GM12865 (cell line): ENCODE measurements around the gene PEPD.

ENCODE experiments used
- DNase-seq: peaks from one replicate; pipeline ENCODE4 v3.0.0; 2010; ENCODE audit warnings: low read depth
- H3K4me3 ChIP-seq: 2 replicates; pipeline ENCODE4 v1.5.1; 2011; ENCODE audit warnings: mild to moderate bottlenecking, low read depth, low read length, control low read depth
- TF ChIP-seq, protein P1 (sequence below): IDR thresholded peaks from 2 replicates; pipeline ENCODE4 v1.5.1; 2011; ENCODE audit warnings: low read length, control low read depth, low read depth, inconsistent platforms; ENCODE audit not compliant: insufficient read depth; ENCODE audit errors: missing control alignments

The PEPD gene

DNA sequence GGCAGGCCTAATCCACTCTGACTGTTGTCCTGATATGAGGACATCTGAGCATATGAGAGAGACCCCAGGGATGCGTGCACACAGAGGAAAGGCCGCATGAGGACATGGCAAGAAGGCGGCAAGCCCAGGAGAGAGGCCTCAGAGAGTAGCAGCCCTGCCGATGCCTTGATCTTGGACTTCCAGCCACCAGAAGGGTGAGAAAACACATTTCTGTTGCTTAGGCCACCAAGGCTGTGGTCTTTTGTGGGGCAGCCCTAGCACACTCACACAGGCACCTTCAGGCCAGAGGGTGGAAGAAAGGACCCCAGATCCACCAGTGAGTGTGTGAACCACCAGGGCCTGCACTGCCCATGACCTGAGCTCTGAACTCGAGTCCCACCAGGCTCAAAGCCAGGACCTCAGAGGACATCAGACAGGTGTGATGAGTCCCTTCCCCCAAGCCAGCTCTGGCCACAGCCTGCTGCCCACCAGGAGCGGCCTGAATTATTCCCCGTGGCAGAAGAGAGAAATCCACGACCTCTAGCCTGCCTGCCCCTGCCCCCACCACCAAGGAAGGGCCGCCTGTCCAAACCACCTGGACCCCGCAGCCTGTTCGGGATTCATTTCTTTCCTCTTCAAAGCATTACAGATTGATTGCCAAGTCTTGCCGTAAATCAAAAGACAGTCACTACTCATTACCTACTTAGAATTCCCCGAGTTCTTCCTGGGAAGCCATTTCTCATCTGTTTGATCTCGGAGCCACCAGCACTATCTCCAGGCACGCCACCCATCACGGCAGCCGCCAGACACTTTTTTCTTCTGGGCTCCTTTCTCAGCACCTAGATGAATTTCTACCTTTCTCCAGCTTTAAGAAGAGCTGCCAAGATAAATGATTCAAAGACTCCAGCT lies 75.9 kb downstream of the PEPD start:
- TF ChIP-seq, protein P1, sequence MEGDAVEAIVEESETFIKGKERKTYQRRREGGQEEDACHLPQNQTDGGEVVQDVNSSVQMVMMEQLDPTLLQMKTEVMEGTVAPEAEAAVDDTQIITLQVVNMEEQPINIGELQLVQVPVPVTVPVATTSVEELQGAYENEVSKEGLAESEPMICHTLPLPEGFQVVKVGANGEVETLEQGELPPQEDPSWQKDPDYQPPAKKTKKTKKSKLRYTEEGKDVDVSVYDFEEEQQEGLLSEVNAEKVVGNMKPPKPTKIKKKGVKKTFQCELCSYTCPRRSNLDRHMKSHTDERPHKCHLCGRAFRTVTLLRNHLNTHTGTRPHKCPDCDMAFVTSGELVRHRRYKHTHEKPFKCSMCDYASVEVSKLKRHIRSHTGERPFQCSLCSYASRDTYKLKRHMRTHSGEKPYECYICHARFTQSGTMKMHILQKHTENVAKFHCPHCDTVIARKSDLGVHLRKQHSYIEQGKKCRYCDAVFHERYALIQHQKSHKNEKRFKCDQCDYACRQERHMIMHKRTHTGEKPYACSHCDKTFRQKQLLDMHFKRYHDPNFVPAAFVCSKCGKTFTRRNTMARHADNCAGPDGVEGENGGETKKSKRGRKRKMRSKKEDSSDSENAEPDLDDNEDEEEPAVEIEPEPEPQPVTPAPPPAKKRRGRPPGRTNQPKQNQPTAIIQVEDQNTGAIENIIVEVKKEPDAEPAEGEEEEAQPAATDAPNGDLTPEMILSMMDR = no peak
- no peak overlapping the region for H3K4me3 ChIP-seq
- no peak for DNase-seq

DNA sequence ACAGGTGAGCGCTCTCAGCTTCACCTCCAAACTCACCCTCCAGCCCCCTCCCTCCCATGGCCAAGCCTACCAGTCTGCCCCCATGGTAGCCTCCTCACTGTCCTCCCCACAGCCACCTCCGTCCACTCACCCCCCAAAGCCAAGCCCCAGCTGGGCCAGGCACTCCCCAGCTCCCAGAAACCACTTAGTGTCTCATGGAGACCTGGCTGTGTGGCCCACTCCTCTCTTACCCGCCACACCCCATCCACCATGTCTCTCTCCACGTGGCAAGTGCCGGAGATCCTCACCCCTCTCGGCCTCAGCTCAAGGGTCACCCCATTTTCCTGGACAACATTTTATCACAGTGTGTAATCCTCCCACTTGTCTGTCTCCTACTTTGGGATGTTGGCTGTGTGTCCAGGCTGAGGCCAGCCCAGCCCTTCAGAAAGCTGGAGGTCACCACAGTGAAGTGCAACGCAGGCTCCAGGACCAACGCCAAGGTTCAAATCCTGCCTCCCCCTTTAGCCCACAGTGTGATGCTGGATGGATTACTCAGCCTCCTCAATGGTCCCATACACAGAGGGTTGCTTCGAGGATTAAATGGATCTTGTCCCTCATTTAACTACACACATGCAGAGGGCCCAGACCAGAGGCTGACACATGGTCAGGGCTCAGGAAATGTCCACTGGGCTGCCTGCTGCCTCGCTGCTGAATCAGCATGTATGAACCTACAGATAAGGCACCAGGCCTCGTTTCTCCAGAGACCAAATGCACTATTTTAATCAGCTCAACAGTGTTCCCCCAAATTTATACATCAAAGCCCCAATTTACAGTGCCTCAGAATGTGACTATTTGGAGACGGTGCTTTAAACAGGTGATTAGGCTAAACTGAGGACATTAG lies 76.8 kb downstream of the PEPD start:
- H3K4me3 ChIP-seq = no peak overlapping the region
- TF ChIP-seq, protein P1 = no peak
- DNase-seq = no peak

DNA sequence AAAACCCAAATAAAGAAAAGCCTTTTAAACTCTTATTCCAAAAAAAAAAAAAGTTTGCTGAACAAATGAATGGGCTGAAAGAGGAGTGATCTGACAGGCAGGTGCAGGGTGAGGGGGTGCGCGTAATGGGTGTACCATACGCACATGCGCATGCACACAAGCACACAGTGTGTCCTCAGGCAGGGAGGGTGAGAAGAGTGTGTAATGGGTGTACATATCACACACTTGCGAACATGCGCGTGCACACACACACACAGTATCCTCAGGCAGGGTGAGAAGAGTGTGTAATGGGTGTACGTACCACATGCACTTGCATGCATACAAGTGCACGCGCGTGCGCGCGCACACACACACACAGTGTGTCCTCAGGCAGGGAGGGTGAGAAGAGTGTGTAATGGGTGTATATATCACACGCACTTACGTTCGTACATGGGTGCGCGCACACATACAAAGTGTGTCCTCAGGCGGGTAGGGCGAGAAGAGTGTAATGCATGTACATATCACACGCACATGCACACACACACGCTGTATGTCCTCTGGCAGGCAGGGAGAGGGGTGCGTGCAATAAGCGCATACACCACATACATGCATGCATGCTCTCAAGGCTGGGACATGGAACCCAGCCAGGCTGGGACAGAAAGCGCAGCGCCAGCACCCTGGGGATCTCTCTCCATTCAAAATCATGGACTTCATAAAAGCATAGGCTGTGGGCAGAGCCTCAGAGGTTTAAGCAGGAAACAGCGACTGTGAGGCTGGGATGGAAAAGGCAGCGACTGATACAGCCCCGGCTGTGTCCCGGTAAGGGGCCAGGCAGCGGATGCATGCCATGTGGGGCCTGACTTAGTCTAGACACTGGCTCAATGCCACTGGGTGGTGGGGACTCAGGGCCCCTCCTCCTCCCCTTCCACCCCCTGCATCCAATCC lies 77.7 kb downstream of the PEPD start:
- H3K4me3 ChIP-seq = no peak overlapping the region
- TF ChIP-seq, protein P1 = no peak
- no peak for DNase-seq

DNA sequence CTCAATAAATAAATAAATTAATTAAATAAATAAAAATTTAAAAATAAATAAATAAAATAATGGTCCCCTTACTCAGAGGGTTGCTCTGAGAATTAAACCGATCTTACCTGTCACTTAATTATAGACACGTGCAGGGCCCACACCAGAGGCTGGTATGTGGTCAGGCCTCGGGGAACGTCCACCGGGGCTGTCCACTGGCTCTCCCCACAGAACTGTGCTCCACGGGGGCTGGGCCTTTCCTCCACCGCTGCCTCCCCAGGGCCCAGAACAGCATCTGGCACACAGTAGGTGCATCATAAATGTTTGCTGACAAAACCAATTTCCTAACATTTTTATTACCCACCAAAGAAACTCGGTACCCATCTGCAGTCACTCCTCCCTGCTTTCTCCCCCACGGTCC lies 78.9 kb downstream of the PEPD start:
- DNase-seq = no peak
- TF ChIP-seq, protein P1 = no peak
- no peak overlapping the region for H3K4me3 ChIP-seq

DNA sequence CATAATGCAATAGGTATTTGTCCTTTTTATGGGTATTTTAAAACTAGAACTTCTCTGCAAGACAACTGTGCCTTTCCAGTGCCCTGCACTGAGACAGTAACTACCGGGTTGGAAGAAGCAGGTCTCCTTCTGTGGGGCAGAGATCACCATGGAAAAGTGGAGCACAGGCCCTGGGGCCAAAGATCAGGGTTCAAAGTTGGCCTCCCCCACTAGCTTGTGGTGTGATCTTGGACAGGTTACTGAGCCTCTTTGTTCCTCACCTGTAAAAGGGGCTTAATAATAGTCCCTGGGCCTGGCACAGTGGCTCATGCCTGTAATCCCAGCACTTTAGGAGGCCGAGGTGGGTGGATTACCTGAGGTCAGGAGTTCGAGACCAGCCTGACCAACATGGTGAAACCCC lies 79.8 kb downstream of the PEPD start:
- no peak for DNase-seq
- H3K4me3 ChIP-seq = no peak overlapping the region
- TF ChIP-seq, protein P1 = no peak

DNA sequence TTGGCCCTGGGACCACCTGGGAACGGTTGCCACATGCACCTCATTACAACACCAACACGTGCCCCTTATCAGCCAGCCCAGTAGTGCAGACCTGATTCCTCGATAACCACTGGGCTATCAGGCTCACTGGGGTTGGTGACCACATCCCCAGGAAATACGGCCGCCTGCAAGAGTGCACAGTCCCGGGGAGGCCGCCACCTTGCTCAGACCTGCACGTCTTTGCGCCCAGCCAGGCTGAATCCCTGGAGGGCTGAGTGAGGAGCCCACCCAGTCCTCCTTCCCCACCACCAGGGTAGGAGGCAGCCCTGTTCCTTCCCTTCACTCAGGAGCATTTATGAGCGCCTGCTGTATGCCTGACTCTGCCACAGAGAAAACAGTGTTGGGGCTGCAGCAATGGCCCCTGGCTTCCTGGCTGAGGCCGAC lies 80.3 kb downstream of the PEPD start:
- H3K4me3 ChIP-seq = no peak overlapping the region
- TF ChIP-seq, protein P1 = no peak
- no peak for DNase-seq
